ENCODE data around the gene NAA15. TPM values are rescaled to one million over a fixed set of nuclear protein-coding genes. Genes with fewer than 3 reads are reported as not detected.

NAA15 gene
- total RNA-seq, 1 experiment from 2014 or later: 98.9 TPM

DNA sequence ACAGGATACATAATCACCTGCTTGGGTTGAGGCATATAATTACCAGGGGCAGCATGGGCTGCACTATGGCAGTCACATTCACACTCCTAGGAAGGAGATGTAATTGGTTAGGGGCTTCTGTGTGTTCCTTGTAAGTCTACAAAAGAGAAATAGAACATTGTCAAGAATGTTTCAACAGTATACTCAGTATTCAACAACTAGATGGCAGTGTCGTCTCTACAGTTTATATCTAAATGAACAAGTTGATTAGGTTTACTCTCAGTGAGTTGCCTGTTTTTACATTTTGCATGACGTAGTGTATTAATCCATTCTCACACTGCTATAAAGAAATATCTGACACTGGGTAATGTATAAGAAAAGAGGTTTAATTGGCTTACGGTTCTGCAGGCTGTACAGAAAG, 102.2 kb downstream of the NAA15 start:
- TF ChIP-seq, protein P1, sequence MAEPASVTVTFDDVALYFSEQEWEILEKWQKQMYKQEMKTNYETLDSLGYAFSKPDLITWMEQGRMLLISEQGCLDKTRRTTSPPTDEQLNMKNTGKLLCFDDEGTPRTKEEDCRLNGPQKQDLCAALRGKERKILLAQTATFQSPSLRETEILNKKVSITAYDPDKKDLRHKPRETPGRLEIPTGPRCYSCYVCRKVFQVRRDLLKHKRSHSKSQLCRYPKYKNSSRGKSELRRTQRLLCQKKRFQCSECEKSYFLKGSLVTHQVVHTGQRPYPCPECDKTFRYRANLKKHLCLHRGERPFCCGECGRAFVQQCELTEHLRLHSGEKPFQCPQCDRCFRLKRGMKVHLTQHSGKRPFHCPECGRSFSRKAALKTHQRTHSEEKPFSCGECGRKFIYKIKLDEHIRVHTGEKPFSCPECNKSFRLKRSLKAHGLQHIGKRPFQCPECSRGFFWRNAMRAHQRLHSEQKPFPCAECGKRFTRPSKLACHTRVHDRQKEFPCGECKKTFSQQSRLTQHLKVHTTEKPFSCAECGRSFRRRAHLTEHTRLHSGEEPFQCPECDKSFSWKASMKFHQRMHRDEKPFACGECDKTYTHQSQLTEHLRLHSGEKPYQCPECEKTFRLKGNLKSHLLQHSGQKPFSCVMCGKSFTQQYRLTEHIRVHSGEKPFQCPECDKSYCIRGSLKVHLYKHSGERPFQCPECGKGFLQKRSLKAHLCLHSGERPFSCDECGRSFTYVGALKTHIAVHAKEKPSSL (CRISPR knock-in tag; conservative IDR thresholded peaks at IDR 0.05): no peak
- TF ChIP-seq TCF7 (CRISPR knock-in tag; IDR thresholded peaks at IDR 0.05; ENCODE audit: low read depth): no peak
- TF ChIP-seq, protein P2, sequence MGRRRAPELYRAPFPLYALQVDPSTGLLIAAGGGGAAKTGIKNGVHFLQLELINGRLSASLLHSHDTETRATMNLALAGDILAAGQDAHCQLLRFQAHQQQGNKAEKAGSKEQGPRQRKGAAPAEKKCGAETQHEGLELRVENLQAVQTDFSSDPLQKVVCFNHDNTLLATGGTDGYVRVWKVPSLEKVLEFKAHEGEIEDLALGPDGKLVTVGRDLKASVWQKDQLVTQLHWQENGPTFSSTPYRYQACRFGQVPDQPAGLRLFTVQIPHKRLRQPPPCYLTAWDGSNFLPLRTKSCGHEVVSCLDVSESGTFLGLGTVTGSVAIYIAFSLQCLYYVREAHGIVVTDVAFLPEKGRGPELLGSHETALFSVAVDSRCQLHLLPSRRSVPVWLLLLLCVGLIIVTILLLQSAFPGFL (CRISPR knock-in tag; IDR thresholded peaks at IDR 0.05; ENCODE audit: borderline replicate concordance): no peak
- TF ChIP-seq, protein P3, sequence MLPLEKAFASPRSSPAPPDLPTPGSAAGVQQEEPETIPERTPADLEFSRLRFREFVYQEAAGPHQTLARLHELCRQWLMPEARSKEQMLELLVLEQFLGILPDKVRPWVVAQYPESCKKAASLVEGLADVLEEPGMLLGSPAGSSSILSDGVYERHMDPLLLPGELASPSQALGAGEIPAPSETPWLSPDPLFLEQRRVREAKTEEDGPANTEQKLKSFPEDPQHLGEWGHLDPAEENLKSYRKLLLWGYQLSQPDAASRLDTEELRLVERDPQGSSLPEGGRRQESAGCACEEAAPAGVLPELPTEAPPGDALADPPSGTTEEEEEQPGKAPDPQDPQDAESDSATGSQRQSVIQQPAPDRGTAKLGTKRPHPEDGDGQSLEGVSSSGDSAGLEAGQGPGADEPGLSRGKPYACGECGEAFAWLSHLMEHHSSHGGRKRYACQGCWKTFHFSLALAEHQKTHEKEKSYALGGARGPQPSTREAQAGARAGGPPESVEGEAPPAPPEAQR (CRISPR knock-in tag; IDR thresholded peaks at IDR 0.05): no peak
- TF ChIP-seq, protein P4, sequence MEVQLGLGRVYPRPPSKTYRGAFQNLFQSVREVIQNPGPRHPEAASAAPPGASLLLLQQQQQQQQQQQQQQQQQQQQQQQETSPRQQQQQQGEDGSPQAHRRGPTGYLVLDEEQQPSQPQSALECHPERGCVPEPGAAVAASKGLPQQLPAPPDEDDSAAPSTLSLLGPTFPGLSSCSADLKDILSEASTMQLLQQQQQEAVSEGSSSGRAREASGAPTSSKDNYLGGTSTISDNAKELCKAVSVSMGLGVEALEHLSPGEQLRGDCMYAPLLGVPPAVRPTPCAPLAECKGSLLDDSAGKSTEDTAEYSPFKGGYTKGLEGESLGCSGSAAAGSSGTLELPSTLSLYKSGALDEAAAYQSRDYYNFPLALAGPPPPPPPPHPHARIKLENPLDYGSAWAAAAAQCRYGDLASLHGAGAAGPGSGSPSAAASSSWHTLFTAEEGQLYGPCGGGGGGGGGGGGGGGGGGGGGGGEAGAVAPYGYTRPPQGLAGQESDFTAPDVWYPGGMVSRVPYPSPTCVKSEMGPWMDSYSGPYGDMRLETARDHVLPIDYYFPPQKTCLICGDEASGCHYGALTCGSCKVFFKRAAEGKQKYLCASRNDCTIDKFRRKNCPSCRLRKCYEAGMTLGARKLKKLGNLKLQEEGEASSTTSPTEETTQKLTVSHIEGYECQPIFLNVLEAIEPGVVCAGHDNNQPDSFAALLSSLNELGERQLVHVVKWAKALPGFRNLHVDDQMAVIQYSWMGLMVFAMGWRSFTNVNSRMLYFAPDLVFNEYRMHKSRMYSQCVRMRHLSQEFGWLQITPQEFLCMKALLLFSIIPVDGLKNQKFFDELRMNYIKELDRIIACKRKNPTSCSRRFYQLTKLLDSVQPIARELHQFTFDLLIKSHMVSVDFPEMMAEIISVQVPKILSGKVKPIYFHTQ (CRISPR knock-in tag; IDR thresholded peaks at IDR 0.05): no peak
- no peak for TF ChIP-seq NFYB (CRISPR knock-in tag; conservative IDR thresholded peaks at IDR 0.05; ENCODE audit: low read depth)
- no peak for TF ChIP-seq ZBTB21 (CRISPR knock-in tag; IDR thresholded peaks at IDR 0.05; ENCODE audit: borderline replicate concordance)
- TF ChIP-seq ZNF121 (CRISPR knock-in tag; IDR thresholded peaks at IDR 0.05): no peak
- no peak for TF ChIP-seq GABPB1 (CRISPR knock-in tag; IDR thresholded peaks at IDR 0.05)
- no peak for TF ChIP-seq NR2C2 (CRISPR knock-in tag; IDR thresholded peaks at IDR 0.05)
- no peak for TF ChIP-seq NR3C1 (CRISPR knock-in tag; conservative IDR thresholded peaks at IDR 0.05; ENCODE audit: low read depth)
- TF ChIP-seq, protein P5, sequence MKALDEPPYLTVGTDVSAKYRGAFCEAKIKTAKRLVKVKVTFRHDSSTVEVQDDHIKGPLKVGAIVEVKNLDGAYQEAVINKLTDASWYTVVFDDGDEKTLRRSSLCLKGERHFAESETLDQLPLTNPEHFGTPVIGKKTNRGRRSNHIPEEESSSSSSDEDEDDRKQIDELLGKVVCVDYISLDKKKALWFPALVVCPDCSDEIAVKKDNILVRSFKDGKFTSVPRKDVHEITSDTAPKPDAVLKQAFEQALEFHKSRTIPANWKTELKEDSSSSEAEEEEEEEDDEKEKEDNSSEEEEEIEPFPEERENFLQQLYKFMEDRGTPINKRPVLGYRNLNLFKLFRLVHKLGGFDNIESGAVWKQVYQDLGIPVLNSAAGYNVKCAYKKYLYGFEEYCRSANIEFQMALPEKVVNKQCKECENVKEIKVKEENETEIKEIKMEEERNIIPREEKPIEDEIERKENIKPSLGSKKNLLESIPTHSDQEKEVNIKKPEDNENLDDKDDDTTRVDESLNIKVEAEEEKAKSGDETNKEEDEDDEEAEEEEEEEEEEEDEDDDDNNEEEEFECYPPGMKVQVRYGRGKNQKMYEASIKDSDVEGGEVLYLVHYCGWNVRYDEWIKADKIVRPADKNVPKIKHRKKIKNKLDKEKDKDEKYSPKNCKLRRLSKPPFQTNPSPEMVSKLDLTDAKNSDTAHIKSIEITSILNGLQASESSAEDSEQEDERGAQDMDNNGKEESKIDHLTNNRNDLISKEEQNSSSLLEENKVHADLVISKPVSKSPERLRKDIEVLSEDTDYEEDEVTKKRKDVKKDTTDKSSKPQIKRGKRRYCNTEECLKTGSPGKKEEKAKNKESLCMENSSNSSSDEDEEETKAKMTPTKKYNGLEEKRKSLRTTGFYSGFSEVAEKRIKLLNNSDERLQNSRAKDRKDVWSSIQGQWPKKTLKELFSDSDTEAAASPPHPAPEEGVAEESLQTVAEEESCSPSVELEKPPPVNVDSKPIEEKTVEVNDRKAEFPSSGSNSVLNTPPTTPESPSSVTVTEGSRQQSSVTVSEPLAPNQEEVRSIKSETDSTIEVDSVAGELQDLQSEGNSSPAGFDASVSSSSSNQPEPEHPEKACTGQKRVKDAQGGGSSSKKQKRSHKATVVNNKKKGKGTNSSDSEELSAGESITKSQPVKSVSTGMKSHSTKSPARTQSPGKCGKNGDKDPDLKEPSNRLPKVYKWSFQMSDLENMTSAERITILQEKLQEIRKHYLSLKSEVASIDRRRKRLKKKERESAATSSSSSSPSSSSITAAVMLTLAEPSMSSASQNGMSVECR (CRISPR knock-in tag; IDR thresholded peaks at IDR 0.05; ENCODE audit: borderline replicate concordance): no peak
- TF ChIP-seq, protein P6, sequence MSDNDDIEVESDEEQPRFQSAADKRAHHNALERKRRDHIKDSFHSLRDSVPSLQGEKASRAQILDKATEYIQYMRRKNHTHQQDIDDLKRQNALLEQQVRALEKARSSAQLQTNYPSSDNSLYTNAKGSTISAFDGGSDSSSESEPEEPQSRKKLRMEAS (CRISPR knock-in tag; IDR thresholded peaks at IDR 0.05): no peak
- TF ChIP-seq NFATC4 (CRISPR knock-in tag; IDR thresholded peaks at IDR 0.05): no peak
- no peak for TF ChIP-seq RELA (CRISPR knock-in tag; IDR thresholded peaks at IDR 0.05; ENCODE audit: borderline replicate concordance)
- no peak for TF ChIP-seq SMAD3 (CRISPR knock-in tag; IDR thresholded peaks at IDR 0.05; ENCODE audit: borderline replicate concordance)
- TF ChIP-seq, protein P7, sequence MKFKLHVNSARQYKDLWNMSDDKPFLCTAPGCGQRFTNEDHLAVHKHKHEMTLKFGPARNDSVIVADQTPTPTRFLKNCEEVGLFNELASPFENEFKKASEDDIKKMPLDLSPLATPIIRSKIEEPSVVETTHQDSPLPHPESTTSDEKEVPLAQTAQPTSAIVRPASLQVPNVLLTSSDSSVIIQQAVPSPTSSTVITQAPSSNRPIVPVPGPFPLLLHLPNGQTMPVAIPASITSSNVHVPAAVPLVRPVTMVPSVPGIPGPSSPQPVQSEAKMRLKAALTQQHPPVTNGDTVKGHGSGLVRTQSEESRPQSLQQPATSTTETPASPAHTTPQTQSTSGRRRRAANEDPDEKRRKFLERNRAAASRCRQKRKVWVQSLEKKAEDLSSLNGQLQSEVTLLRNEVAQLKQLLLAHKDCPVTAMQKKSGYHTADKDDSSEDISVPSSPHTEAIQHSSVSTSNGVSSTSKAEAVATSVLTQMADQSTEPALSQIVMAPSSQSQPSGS (CRISPR knock-in tag; IDR thresholded peaks at IDR 0.05; ENCODE audit: borderline replicate concordance, low read depth): no peak
- TF ChIP-seq, protein P8, sequence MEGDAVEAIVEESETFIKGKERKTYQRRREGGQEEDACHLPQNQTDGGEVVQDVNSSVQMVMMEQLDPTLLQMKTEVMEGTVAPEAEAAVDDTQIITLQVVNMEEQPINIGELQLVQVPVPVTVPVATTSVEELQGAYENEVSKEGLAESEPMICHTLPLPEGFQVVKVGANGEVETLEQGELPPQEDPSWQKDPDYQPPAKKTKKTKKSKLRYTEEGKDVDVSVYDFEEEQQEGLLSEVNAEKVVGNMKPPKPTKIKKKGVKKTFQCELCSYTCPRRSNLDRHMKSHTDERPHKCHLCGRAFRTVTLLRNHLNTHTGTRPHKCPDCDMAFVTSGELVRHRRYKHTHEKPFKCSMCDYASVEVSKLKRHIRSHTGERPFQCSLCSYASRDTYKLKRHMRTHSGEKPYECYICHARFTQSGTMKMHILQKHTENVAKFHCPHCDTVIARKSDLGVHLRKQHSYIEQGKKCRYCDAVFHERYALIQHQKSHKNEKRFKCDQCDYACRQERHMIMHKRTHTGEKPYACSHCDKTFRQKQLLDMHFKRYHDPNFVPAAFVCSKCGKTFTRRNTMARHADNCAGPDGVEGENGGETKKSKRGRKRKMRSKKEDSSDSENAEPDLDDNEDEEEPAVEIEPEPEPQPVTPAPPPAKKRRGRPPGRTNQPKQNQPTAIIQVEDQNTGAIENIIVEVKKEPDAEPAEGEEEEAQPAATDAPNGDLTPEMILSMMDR (IDR thresholded peaks at IDR 0.05): no peak
- TF ChIP-seq, protein P9, sequence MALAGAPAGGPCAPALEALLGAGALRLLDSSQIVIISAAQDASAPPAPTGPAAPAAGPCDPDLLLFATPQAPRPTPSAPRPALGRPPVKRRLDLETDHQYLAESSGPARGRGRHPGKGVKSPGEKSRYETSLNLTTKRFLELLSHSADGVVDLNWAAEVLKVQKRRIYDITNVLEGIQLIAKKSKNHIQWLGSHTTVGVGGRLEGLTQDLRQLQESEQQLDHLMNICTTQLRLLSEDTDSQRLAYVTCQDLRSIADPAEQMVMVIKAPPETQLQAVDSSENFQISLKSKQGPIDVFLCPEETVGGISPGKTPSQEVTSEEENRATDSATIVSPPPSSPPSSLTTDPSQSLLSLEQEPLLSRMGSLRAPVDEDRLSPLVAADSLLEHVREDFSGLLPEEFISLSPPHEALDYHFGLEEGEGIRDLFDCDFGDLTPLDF (CRISPR knock-in tag; IDR thresholded peaks at IDR 0.05): no peak
- no peaks in the 10 kb centered on the region for H3K9me3 Mint-ChIP-seq
- ChIA-PET POLR2A (no interaction called here), CTCF (no interaction called here)
- no peak for DNase-seq (ENCODE audit: low spot score)
- ATAC-seq: peak; percentile 36
- H3K27me3 Mint-ChIP-seq (ENCODE audit: low read depth): no peaks in the 10 kb centered on the region
- H3K4me1 Mint-ChIP-seq: no peaks in the 10 kb centered on the region
- H3K36me3 Mint-ChIP-seq: no peaks in the 10 kb centered on the region
- H3K27ac Mint-ChIP-seq: no peak overlapping the region
- no peak overlapping the region for H3K4me3 Mint-ChIP-seq
